ENCODE measurements around the gene LIX1.
"Not testable (repeated sequence)": the region's sequence is repeated elsewhere in the genome, so short reads cannot be mapped to it uniquely, and the experiment has no call there.

Gene LIX1

DNA sequence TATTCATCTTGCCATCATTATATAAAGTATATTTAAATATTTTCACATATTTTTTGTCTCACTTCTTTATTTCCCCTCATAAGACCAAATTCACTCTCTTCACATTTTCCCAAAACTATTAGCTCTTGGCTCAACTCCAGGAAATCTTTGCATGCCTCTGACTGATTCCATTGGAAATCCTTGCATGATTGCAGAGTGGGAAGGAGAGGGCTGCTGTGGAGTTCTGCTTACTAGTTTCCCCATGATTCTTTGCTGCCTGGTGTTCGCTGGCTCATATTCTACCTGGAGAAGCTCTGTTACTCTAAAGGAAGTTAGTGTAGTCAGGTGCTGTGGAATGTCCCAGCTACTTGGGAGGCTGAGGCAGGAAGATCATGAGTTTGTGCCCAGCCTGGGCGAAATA, 41.9 kb downstream of the LIX1 start:
- DNase-seq, result no peak

DNA sequence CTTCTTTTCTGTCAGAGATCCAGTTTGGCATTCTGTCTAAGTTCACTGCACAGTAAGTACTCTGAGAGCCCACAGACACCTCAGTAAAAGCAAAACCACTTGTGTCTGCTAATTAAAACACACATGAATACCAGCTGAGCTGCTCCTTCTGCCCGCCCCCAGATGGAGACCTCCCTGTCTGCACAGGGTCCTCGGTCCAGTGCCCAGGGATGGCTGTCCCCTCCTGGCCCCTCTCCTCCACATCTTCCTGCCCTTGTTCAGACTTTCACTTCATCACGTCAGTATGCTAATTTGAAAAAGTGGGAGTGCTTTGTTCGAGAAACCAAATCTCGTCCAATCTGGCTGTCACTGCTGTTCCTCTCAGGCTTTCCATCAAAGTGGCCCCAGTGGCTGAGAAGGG, 43.5 kb downstream of the LIX1 start:
- no peak for DNase-seq

DNA sequence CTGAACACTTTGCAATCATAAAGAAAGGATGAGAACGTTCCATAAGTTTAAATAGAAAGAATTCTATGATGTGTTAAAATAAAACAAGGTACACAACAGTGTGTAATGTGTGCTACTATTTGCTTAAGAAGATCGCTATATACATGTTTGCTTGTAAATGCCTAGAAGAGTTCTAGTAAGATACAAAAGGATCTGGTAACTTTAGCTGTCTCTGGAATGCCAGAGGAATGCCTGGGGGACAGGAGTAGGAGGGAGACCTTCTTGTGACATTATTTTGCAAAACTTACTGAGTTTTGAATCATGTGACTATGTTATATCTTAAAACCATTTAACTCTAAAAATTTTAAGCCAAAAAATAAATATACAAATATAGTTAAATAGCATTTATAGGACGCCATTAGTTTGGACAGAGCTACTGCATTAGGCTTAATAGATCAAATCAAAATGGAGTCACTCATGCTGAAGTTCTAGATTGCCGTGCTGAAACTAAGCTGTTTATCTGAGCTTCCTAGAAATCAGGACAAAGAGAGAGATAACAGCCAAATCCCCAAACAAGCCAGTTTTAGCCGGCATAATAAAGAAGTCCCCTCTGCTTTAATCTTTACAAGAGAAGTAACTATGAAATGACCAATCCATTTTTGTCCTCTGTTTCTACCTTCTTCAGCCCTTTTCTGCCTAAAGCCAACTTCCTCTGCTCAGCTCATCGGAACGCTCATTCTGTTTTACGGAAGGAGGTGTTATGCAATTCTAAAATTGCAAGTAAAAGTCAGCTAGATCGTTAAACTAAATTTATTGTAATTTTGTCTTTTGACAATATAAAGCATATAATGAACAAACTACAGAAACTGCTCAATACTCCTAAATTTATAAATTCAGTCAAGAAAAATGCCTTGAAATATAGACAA, 44.8 kb downstream of the LIX1 start:
- no peak for DNase-seq

DNA sequence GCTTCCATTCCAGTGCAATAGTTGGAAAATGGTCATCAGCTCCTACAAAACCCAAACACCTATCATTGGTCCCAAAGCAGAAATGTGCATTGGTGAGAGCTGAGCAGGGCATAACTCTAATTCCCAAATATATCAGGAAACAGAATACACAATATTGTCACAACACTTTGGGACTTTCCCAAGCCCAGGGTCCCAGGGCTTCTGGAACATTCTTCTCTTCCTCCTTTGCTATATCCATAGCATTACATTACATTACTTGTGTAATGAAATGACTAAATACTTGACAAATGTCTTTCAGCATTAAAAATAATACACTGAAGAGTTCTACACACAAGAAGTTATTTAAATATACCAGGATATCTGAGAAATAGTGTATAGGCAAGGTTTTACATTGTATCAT, 45.6 kb downstream of the LIX1 start:
- no peak for DNase-seq

DNA sequence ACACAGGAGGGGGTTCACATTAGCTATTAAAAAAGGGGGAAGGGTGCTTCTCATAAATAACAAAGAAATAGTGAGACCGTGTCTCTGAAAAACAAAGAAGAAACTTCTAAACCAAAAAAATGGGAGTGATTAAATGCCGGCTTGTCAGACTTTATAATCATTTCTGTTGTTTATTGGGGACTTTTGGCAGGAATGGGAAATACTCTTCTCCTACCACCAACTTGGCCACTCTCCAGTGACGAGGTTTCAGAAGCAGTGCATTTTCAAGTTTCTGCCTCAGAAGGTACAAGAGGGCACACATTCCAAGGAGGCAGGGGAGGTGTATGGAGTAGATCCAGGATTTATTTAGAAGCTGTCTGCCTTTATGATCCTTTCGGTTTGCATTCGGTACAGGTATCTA, 46.2 kb downstream of the LIX1 start:
- DNase-seq, result no peak

DNA sequence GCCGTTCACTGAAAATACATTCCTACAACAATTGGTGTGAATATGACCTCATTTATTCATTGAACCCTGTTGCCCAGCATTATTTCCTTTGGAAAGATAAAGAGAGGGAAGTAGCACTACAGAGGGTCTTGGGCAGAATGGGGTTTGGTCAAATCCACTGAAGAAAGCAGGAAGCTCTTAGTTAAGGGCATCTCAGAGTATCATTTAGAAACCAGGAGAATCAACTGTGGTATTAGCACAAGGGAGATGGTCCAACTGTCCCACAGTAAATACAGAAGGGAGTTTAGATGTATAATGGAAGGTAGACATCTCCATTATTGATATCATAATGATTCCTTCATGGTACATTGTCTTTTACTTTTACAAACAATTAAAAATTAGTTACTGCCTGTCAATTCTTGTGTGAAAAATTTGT, 47.1 kb downstream of the LIX1 start:
- no peak for DNase-seq

DNA sequence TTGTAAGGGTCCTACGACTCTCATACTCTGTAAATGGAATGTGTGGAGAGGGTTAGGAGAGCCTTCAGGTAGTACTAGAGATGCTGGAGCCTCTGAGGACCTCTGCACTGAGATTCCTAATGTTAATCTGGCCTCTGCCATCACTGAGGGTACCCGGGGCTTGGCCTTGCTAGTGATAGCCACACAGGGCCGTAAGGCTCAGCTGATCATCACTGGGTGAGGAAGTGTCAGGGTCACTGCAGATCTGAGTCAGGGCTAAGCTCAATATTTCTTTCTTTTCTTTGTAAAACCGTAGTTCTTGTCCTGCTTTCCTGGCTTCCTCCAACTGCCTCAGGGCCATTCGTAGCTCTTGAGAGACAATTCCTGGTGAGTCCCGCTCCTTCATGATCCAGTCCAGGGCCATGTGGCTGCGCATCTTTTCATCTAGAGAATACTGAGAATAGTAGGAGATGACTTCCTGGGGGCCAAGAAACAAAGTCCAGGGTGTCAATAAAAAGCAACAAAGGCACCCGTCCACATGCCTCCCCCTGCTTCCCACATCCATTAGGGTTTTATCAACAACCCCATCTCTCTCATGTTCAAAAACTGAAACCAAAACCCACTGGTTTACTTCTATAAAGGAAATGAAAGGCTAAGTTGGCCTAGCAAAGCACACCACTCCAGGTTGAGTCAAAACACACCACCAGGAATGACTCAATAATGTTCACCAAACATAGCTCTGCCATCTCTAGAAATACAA, 47.7 kb downstream of the LIX1 start:
- DNase-seq, result no peak

DNA sequence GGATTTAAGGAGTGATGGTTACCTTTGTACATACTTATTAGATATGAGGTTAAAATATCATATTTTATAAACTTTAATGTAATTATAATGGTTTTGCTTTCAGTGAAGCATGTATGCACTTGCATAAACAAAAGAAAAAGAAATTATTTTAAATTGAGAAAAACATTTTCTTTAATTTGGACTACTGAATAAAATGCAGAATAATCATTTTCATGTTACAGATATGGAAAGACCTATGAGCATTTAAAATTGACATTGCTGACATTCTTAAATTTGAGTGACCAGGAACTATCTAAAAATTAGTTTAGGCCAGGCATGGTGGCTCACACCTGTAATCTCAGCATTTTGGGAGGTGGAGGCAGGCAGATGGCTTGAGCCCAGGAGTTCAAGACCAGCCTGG, 49.2 kb downstream of the LIX1 start:
- DNase-seq, result no peak

DNA sequence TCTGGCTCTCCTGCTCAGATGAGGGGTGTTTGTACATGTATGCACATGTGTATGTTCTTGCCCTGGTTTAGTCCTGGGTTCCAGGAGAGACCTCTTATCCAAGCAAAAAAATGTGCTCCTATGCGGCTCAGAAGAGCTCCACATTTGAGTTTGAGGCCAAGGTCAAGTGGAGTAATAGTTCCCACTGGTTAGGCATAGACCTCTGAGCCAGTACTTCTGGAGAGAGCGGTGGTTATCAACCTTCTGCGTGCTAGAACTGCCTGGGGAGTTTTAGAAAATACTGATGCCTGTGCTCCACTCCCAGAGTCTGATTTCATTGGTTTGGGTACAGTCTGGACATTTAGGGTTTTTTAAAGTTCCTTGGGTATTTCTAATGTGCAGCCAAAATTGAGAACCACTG, 51.5 kb downstream of the LIX1 start:
- DNase-seq, result no peak

DNA sequence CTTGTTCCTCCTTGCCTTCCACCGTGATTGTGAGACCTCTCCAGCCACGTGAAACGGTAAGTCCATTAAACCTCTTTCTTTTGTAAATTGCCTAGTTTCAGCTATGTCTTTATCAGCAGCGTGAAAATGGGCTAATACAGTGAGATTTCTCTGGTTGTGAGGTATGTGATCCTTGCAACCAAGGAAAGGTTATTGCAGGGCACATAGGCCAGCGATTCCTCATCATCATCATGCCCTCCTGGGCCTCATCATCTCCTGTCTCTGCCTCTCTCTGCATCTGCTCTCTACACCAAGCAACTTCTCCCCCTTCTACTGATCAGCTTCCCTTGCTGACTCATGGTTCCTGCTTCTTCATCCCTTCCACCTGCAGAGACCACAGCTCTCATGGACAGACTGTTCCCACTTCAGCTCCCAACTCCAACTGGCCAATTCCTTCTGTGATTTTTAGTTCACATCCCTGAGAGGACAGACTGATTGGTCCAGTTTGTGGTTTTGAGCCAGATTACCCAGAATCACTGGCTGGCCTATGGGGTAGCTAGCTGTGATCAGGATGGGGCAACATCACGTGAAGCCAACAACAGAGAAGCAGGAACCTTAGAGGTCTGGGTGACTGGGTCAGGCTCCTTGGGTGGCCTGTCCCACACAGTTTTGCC, 53.1 kb downstream of the LIX1 start:
- no peak for DNase-seq

DNA sequence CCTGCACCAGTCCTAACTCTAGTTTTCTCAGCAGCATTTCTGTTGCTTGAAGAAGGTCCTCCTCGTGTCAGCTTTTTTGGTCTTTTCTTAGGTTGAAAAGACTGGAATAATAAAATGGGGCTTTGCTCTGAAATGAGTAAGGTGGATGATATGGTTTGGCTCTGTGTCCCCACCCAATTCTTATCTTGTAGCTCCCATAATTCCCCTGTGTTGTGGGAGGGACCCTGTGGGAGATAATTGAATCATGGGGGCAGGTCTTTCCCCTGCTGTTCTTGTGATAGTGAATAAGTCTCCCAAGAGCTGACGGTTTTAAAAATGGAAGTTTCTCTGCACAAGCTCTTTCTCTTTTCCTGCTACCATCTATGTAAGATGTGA, 53.6 kb downstream of the LIX1 start:
- no peak for DNase-seq

DNA sequence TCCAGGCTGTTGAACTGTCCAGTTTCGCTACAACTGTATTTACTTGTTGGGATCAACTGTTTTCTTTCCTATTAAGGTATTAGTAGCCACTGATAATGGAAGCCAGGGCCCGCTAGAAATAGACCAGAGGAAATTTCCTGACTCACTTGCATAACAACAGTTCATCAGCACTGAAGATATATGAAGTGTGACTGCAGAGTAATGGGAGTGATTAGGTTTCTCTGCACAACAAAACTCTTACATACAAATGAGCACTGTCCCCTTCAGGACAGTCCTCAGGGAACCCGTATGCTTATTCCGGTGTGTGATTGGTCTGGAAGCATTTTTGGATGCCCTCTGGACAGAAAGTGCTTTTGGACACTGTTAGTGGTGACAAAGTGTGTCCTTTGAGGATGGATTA, 55.3 kb downstream of the LIX1 start:
- DNase-seq, result no peak

DNA sequence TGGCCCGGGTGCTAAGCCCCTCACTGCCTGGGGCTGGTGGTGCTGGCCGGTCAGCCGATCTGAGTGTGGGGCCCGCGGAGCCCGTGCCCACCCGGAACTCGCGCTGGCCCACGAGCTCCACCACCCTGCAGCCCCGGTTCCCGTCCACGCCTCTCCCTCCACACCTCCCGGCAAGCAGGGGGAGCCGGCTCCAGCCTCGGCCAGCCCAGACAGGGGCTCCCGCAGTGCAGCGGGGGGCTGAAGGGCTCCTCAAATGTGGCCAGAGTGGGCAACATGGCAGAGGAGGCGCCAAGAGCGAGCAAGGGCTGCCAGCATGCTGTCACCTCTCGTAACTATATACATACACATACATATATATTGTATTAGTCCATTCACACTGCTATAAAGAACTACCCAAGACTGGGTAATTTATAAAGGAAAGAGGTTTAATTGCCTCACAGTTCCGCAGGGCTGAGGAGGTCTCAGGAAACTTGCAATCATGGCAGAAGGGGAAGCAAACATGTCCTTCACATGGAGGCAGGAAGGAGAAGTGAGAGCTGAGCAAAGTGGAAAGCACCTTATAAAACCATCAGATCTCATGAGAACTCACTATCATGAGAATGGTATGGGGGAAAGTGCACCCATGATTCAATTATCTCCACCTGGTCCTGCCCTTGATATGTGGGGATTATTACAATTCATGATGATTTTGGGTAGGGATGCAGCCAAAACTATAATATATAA, 56.8 kb downstream of the LIX1 start:
- DNase-seq, result no peak

DNA sequence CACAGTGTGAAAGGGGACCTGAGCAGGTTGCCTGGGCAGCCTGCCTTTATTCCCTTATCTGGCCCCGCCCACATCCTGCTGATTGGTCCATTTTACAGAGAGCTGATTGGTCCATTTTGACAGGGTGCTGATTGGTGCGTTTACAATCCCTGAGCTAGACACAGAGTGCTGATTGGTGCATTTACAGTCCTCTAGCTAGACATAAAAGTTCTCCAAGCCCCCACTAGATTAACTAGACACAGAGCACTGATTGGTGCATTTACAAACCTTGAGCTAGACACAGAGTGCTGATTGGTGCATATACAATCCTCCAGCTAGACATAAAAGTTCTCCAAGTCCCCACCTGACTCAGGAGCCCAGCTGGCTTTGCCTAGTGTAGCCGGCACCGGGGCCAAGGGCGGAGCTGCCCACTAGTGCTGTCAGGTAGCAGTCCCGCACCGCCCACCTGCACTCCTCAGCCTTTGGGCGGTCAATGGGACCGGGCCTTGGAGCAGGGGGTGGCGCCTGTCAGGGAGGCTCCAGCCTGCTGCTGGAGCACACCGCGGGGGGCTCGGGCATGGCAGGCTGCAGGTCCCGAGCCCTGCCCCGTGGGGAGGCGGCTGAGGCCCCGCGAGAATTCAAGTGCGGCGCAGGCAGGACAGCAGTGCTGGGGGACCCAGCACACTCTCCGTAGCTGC, 57.5 kb downstream of the LIX1 start:
- not testable (repeated sequence) for DNase-seq

DNA sequence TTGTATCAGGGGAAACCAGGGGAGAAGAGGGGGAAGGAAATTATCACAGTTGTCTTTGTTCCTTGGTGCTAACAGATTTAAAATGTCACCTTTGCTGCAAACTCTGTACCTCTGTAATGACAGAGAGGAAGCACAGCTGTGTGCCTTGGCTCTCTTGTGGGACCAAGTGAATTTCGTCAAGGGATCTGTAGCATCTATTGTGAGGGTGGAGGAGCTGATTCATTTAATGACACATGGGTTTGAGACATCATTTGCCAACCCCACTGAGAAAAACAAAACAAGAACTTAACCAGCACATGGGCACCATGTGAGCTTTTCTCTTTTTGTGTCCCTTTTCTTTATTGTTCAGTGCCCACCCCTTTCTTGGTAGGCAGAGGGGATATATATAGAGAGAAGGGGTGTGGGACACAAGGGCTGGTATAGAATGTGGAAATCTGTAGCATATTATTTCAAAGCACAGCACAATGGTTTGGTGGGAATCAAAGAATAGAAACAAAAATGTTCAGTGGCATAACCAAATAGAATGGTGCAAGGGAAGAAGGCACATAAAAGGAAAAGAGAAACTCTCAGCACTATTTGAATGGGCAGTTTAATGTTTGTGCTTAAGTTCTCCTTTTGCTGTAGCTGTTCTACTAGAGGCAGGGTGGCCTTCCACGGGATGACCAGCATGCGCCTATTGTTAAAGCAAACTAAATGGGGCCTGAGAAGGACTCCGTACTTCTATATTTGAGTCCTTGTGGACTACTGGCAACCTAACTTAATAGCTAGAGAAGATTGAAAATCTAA, 63.3 kb downstream of the LIX1 start:
- DNase-seq, result no peak

DNA sequence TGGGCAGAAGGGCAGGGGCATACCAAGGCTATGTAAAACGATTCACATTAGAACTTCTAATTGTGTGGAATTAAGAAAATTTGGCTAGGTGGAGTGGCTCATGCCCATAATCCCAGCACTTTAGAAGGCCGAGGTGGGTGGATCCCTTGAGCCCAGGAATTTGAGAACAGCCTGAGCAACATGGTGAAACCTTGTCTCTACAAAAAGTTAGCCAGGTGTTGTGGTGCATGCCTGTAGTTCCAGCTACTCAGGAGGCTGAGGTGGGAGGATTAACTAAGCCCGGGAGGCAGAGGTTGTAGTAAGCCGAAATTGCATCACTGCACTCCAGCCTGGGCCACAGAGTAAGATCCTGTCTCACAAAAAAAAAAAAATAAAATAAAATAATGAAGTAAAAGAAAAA, 65.2 kb downstream of the LIX1 start:
- DNase-seq, result no peak

DNA sequence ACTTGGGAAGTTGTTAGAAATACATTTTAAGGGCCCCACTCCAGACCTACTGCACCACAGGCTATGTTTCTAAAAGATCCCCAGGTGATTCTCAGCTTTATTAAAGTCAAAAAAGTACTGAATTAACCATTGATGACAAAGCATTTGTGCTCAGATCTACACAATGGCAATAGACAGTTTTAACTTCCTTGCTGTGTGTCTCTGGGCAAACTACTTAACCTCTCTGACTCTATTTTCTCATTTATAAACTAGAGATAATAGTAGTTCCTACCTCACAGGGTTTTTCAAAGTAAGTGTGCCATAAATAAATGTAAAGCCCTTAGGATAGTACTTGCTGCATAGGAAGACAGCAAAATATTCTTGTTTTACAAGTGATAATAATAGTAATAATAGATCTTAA, 66.3 kb downstream of the LIX1 start:
- no peak for DNase-seq

DNA sequence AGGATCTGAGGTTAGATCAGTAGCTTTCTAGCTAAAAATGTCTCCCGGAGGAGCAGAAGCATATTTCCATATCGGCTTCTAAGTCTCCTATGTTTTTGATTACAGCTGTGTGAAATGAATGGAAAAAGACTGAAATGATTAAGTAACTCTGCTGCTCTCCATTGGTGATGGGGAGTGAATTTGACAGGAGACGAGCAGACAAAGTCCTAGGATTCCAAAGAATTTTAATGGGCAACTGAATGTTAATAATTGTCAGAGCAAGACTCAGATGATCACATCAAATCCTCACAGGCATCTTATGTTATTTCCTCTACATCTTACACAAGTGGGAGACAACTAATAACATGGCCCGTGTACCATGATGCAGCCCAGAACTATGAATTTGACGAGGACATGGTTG, 66.8 kb downstream of the LIX1 start:
- DNase-seq, result no peak

DNA sequence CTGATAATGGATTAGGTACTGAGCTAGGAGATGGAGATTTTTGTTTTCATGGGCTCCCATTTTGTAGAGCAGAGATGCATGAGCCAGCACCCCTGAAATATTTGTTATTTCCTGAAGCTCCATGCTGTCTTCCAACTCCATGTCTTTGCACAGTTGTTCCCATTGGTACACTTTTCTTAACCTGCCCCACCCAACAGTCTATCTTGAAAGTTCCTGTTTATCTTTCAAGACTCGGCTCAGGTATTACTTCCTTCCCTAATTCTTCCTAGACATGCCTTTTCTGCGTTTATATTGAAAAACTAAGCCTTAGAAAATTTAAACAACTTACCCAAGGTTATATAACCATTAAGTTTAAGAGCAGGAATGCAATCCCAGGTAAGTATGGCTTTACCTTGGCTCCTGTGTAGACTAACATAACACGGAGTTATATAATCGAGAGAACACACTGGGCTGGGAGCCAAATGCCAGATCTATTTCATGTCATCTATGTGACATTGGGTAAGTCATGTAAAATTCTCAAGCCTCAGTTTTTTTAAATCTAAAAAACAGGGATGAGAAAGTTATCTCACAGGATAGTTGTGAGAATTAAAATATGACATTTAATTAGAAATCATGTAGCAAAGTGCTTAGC, 67.4 kb downstream of the LIX1 start:
- no peak for DNase-seq

DNA sequence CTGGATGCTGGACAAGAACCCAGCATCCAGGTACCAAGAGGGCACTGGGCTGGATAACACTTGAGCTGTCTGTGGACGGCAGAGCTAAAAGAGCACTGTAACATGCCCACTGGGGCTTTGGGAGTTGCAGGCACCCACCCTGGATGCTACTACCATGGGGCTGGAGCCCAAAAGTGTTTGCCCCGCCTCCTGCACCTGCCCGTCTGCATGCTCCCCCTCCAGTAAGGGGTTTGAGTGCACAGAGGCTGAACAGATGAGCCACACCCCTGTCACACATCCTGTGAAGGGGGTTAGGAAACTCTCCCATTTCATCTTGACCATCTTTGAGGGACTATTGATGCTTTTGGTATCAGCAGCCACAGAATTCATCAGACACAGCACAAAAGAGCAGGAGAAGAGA, 69.0 kb downstream of the LIX1 start:
- DNase-seq, result no peak

DNA sequence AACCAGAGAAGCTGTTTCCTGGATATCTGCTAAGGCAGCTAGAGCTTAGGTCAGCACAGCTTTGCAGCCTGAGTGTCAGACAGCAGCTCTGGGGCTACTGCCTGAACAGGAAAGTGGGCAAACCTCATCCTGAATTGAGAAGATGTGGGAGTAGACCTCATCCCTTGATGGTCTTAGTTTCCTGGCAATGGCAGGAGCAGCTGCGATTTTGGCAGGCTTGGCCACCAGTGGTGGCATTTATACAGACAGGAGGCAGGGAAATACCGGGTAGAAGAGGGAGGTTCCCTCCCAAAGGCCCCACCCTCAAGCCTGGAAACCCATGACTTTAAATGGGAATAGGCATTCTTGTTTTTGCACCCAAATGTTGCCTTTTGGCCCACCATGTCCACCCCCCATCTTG, 69.7 kb downstream of the LIX1 start:
- no peak for DNase-seq
